Lower lobe of right lung (tissue), 2 donors: ENCODE measurements around the gene MRM1. TPM values are rescaled to one million over a fixed set of nuclear protein-coding genes. Genes with fewer than 3 reads are reported as not detected.

Experiments
- ATAC-seq, 2 donors: fragments of 200-7000 bp; cut with Tn5 transposase; one replicate each; pipeline ENCODE4 v1.9.1; 2020 to 2022; ENCODE audit warnings: mild to moderate bottlenecking in 2 of 2, moderate library complexity in 2 of 2
- DNase-seq: peaks from one replicate; pipeline ENCODE4 v3.0.0-alpha.2; 2020
- H3K27ac ChIP-seq: fragments of 200-600 bp; one replicate; pipeline ENCODE4 v1.8.0; 2022
- H3K27me3 ChIP-seq: fragments of 200-600 bp; one replicate; pipeline ENCODE4 v1.8.0; 2022; ENCODE audit warnings: low read depth
- H3K36me3 ChIP-seq: fragments of 200-600 bp; one replicate; pipeline ENCODE4 v1.8.0; 2022; ENCODE audit warnings: mild to moderate bottlenecking
- H3K4me1 ChIP-seq: fragments of 200-600 bp; one replicate; pipeline ENCODE4 v1.8.0; 2022
- H3K4me3 ChIP-seq: fragments of 200-600 bp; one replicate; pipeline ENCODE4 v1.8.0; 2022; ENCODE audit warnings: mild to moderate bottlenecking
- H3K9me3 ChIP-seq: fragments of 200-600 bp; one replicate; pipeline ENCODE4 v1.8.0; 2022
- intact Hi-C: fragments of 100-400 bp; cut with DNase I; formaldehyde crosslinking; loops from one replicate; pipeline ENCODE4 v1.11.0; 2022
- total RNA-seq: library from RNA; stranded (reverse); fragmentation: NEBNext Ultra II Directional; extraction: Animal tissue kit (Norgen Biotek cat#: 25700); gene quantifications from one replicate; pipeline ENCODE4 v1.2.1, GENCODE V29; 2021
- TF ChIP-seq, protein P1 (sequence below): fragments of 200-600 bp; IDR thresholded peaks from one replicate; pipeline ENCODE4 v1.8.0; 2022; ENCODE audit warnings: antibody characterized with exemption, mild to moderate bottlenecking
- donor health status: DM: no; HTN: yes; CAD: no; lungs with severe emphysema.

Gene MRM1
- total RNA-seq, 1 donor from 2014 or later: 6.6 TPM

DNA sequence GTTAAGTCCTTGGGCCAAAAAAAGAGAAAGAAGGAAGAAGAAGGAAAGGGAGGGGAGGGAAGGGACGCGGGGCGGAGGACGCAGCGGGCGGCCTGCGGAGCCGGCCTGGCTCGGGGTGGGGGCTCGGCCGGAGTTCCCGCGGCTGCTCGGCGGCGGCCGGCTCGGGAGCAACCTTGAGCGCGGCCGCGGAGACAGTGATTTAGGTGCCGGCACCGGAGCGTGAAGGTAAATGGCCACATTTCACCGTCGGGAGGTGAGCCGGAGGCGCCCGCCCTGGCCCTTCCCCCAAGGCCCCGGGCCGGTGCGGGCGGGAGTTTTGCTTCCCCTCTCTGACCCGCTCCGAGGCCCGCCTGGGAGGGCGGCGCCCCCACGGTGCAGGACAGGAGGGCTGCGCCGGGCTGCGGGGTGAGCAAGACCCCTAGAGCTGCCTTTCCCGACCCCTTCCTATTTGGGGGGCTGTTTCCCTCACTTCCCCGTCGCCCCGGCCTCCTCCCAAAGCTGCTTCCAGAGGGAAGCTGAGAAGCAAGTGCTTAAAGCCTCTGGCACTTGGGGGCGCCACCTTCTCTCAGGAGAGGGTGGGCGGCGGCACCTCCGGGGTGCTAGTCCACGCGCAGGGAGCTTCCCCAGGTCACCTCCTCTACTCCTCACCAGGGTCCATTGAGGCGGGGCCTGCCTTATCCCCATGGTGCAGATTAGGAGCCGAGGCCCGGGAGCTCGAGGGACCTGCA lies 56.5 kb downstream of the MRM1 start:
- TF ChIP-seq, protein P1, sequence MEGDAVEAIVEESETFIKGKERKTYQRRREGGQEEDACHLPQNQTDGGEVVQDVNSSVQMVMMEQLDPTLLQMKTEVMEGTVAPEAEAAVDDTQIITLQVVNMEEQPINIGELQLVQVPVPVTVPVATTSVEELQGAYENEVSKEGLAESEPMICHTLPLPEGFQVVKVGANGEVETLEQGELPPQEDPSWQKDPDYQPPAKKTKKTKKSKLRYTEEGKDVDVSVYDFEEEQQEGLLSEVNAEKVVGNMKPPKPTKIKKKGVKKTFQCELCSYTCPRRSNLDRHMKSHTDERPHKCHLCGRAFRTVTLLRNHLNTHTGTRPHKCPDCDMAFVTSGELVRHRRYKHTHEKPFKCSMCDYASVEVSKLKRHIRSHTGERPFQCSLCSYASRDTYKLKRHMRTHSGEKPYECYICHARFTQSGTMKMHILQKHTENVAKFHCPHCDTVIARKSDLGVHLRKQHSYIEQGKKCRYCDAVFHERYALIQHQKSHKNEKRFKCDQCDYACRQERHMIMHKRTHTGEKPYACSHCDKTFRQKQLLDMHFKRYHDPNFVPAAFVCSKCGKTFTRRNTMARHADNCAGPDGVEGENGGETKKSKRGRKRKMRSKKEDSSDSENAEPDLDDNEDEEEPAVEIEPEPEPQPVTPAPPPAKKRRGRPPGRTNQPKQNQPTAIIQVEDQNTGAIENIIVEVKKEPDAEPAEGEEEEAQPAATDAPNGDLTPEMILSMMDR: no peak
- Histone ChIP-seq H3K36me3 (no peaks in the 10 kb centered on the region), H3K9me3 (no peaks in the 10 kb centered on the region), H3K27me3 (peaks cover 60% of the 10 kb centered on the region), H3K4me3 (peak overlapping the region; percentile 49), H3K27ac (no peak overlapping the region), H3K4me1 (peaks cover 6% of the 10 kb centered on the region)
- intact Hi-C loops: no loop called here
- DNase-seq: no peak
- ATAC-seq: peak; percentile 26 to 40

Other genes starting within 250 kb of the MRM1 start
- not detected for gene TBC1D3H, start 213.1 kb upstream of the MRM1 start, total RNA-seq
- gene ZNHIT3, start 114.9 kb upstream of the MRM1 start, total RNA-seq: 30.1 TPM
- 38.9 TPM for gene MYO19, start 66.7 kb upstream of the MRM1 start, total RNA-seq
- gene PIGW, start 66.6 kb upstream of the MRM1 start, total RNA-seq: 6.4 TPM
- gene GGNBP2, start 56.7 kb upstream of the MRM1 start, total RNA-seq: 74.8 TPM
- 5.9 TPM for gene DHRS11, start 9.7 kb upstream of the MRM1 start, total RNA-seq